GM21381 (cell line): ENCODE results near the gene POPDC2.

Experiments used
- ATAC-seq: cut with Tn5 transposase; IDR thresholded peaks from one replicate; pipeline ENCODE4 v1.9.1; 2021; ENCODE audit warnings: mild to moderate bottlenecking, moderate library complexity; ENCODE audit not compliant: unreplicated experiment

The POPDC2 gene

DNA sequence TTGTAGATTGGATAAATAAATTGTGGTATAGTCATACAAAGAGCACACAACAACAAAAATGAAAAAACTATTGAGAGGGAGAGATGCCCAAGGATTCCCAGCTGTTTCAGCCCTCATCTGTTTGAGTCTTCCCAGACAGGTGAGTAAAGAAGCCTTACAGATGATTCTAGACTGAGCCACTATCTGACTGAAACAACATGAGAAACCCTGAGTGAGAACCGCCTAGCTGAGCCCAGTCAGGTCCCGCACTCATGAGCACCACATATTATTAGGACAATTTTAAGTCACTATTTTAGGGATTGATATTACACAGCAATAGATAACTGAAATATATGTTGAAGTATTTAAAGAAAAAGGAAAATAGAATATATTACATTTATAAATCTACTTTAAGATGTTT lies 19.0 kb downstream of the POPDC2 start:
- ATAC-seq = no peak

DNA sequence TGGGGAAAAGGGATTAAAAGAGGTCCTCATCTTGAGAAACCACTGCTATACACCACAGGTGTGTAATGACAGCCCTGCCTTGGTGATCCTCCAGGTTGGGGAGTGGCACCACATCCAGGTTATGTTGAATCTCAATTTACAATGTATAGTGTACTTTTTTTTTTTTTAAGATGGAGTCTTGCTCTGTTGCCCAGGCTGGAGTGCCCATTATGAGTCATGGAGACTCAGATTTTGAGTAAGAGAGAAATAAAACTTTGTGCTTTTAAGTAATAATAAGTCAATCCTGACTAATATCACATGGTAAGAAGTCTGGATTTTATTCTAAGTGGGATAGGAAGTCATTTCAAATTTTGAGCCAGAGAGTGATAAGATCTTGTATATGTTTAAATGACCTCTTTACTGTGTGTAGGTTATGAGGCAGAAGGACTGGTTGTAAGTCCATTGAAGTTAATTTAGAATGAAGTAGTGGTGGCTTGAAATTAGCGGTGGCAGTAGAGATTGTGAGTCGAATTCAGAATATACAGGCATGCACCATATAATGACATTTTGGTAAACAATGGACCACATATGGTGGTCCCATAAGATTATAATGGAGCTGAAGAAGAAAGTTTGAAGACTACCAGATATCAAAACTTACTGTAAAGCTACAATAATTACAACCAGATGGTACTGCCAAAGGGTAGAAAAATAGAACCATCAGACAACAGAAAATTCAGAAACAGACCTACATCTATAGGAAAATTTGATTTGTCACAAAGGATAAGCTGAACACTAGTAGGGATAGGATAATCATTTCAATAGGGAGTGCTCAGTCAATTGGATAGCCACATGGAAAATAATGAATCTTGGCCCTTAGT lies 20.7 kb downstream of the POPDC2 start:
- ATAC-seq = no peak

DNA sequence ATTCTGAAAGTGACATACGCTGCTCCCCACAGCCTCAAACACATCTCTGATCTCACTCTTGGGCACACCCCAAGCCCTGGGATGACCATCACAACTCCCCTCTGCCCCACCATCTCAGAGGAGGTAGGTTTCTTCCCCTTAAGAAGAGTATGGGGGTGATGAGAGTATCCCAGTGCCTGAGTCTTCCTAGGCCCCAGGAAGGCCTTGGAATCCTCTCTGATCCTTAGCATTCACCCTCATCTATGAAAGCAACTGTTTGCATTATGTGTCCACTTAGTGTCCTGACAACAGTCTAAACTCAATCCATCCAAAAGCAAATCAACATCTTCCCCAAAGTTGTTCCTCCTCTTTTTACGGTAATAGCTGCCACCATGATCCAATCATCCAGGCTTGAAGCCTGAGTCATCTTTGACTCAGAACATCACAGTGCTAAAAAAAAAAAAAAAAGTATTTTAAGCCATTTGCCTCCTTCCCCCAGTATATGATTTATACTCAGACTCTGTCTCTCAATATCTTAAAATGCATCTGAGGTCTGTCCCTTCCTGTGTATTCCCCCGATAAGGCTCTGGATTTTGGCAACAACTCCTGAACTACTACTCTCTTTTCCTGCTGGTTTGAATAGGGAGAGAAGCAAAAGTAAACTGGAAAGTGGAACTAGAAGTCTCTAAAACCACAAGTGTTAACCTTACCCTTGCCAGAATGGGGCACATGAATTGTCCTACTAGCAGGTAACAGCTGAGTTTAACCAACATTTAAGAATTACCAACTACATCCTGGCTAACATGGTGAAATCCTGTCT lies 22.5 kb downstream of the POPDC2 start:
- ATAC-seq = peak; percentile 38

DNA sequence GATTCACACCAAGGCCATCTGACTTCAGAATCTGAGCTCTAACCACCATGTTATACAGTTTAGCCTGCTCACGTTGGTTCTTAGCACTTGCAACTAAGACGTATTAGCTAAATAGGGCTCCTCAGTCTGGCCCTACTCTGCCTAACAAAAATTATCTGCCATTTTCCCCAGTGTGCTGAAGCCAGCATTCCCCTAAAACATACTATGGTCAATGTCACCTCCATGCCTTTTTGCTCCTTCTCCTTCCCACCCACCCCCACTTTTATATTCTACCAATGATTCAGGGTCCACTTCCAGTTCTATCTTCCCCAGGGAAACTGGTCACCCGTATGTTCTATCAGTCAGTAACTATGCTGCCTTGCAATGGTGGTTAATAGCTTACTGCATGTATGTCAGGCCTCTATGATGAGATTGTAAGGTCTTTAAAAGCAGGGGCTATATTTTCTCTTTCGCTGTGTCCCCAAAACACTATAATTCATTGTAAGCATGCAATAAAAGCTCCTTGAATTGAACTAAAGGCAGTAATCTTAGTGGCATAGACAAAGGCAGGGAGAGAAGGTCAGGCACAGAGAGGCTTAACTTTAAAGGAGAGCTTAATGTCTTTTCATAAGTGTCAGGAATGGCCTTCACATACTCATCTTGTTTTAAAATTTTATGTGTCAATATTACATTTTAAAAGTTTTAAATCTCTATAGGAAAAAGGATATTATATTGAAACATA lies 23.3 kb downstream of the POPDC2 start:
- no peak for ATAC-seq

DNA sequence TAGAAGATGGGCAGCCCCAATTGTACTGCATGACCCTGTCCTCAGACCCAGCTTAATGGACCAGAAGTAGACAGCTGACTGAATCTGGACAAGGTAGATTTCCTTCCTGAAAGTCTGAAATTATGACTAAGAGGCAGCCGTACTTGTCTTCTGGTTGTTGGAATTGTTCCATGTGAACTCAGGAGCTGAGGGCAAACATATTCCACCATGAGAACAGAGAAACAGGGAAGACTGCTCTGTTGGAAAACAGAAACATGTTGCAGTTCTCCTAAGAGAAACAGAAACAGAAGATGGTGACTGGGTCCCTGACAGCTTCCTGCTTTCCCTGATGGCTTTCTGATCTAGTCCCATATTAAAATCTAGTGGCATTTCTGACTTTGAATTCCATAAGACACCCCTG lies 24.1 kb downstream of the POPDC2 start:
- ATAC-seq = no peak

DNA sequence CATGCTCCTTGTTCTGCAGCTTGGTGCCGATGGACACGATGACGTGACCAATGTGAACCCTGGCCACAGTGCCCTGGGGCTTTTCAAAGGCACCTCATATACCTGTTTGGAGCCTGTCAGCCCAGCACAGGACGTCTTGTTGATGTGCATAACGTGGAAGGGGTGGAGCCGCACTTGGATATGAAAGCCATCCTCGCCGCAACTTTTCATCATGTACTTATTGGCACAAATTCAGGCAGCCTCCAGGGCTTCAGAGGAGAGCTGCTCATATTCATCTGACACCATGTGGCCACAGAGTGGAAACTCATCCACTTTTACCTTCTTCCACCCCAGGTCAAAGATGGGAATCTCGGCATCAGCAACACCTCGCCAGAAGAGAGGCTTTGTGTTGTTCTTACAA lies 24.7 kb downstream of the POPDC2 start:
- no peak for ATAC-seq

DNA sequence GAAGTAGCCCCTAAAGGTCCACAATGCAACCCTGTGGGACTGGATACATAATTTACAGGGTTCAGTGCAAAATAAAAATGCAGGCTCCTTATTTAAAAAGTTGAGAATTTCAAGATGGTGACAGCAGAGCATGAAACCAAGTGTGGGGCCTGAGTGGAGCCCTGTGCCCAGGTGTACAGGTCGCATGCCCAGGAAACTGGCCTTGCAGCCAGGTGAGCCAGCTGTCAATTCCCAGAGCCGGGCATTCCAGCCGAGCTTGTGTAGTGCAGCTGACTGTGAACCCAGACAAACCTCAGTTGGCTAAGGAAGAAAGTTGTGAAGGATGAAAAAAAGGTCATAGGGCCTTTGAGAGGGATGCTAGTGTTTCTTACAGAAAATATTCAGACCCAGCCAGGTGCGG lies 27.6 kb downstream of the POPDC2 start:
- ATAC-seq = no peak

DNA sequence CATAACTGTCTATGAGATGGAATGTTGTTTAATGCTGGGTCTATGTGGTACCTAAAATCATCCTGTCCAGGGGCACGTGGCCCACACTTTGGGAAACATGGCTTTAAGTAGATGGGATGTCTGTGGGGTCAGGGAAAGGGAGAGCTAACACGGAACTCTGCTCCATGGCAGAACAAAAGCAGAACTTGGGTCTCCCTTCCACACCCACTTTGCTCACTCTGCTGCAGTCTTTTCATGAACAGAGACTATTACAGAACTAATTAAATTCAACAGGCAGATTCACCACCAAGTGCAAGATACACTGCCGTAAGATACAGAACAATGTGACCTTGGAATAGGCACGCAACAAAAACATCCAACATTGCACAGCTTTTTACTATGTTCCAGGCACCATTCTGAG lies 28.2 kb downstream of the POPDC2 start:
- ATAC-seq = no peak

DNA sequence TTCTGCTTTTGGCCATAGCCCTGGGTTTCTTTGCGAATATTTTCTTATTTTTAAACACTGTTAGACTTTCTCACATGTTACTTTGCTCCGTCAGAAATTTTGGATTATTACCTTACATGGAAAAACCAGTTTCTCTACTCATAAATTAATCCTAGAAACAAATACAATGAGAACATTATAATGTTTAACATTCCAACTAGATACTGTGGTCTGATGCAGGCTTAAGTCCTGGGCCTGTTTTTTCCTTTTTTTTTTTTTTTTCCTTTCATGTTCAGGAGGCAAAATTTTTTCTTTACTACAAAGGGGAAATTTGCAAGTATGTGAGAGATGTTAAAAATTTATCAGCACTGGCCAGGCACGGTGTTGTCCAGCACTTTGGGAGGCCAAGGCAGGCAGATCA lies 28.9 kb downstream of the POPDC2 start:
- ATAC-seq = no peak

DNA sequence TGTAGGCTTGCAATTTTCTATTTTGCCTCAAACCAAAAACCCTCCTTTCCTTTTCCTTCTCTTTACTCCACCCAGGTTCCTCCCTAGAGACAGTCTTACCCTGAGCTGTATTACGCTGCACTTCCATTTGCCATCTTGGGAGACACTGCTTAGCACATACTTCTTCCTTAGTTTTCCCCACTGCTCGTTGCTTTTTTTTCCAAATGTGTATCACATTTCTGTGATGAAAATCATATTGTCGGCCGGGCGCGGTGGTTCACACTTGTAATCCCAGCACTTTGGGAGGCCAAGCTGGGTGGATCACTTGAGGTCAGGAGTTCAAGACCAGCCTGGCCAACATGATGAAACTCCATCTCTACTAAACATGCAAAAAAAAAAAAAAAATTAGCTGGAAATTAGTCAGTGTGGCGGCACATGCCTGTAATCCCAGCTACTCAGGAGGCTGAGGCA lies 29.5 kb downstream of the POPDC2 start:
- ATAC-seq = no peak

DNA sequence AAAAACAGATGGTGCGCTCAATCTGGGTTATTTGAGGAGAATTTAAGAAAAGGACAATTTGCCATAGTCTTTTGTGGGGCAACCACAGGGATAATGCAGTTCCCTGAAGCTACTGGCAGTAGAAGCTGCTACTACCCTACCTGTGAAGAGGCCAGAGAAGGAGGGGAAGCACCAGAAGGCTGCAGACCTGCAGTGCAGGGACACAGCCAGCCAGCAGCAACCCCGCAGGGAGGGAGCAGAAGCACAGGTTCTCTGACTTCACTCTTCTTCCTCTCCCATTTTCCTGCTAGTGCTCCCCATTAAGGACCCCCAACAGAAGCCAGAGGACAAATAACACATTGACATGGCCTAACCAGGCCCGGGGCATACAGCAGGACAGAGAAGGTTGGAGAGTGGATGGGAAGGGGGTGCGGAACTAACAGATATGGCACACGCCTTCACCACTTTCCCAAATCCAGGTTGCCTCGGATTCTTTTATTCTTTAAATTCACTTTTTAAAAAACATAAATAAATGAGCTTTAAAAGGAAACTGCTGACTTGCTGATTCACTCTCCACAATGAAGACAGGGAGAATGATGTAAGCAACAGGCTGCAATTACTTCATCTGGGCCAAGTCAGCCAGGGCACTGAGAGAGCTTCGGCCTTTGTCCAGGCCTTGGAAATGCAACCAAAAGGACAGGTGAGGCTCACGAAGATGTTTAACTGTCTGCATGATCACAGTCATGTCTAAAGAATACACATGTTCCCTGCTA lies 30.1 kb downstream of the POPDC2 start:
- no peak for ATAC-seq

DNA sequence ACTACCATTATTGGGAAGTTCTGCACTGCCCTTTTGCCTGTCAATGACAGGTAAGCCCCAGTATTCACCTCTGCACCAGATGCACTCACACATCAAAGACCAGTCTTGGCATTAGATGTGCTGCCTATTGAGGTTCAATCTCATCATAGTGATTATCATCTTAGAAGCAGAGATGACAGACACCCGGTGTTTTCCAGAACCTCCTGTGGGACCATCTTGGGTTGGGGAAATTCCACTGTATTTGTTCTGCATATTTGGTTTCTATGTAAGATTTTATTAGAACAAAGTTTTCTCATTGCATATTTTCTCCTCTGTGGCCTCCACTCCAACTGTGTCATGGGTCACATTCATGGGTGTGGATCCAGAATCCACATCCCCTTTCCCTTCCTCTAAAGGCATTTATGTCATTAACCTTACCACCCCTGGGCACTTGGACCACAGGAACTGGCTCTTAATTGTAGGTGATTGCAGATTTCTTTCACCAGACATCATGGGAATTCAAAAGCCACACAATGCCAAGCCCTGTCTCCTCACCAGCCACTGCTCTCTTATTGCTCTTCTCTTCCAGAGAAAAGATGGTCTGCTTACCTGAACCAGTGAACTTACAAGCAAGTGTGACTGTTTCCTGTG lies 31.5 kb downstream of the POPDC2 start:
- ATAC-seq = peak; percentile 35

DNA sequence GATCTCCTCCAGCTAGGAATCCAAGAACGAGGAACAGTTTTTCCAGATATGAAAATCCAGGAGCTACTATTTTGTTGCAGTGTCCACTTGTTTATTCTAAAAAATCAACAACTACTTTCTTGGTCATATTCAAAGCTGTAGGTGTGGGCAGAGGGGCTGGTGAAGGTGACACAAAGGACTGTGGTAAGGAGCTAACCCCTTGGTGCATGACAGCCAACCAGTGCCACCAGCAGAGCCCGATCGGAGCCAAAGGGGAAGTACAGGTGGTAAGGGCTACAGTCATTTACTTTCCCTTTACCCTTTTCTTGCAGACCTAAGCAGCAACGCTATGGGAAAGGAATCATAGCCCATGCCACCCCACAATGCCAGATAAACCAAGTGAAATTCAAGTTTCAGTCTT lies 32.0 kb downstream of the POPDC2 start:
- peak; percentile 60 for ATAC-seq

DNA sequence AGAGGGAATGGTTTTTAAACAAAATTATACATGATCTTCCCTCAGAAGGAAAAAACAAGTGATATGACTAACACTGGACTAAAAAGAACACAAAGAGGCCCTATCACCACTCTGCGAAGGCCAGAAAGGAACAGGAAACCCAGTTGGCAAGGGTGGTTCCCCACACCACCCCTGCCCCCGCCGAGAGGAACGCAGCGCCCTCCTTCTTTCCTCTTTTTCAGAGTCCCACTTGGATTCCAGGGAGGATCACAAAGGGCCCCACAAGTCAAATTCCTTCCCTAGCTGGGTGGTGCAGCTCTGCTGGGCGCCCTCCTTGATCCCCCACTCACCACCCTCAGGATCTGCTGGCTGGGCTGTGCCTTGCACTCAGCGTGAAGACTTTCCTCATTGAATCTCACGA lies 32.9 kb downstream of the POPDC2 start:
- no peak for ATAC-seq

DNA sequence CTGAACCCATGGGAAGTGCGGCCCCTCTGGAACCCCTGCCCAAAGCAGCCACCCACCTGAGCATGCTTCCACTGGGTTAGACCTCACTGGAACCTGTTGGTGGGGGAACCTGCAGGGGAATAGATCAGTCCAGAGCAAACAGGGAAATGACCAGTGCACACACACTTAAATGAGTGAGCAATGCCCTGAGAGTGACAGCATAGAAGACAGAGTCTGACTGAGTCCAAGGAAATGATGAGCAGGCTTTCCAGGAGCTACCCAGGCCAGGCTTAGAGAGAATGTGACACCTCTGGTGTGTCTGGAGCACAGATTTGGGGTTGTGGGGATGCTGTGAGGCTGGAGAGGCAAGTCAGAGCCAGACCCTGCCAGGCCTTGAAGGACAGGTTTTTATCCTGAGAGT lies 34.2 kb downstream of the POPDC2 start:
- no peak for ATAC-seq

DNA sequence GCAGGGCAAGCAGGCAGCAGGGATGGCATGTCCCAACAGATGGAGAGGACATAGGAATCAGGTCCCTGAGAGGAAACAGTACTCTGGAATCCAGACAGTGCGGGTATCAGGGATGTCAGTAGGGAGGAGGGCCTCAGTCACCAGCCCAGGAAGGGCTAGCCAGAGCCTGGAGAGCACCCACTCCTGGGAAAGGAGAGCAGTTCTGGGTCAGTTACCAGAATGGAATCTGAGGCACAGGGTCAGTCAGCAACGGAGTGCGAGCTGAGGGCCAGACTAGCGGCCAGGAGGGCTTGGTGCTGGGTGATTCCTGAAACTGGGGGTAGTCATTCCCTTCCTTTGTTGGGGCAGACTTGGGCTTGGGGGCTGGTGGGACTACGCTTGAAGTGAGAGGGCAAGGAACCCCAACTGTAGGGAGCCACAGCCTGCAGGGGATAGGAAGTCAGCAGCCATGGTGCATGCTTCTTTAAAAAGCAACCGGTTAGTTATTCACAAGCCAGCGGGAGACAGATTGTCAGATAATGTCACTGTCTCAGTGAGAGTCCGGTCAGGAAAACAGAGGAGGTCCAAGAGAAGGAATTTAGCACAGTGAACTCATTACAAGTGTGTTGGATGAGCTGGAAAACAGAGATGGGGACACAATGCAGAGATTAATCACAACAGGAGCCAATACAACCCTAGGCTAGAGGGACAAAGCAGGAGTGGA lies 34.8 kb downstream of the POPDC2 start:
- ATAC-seq = no peak

DNA sequence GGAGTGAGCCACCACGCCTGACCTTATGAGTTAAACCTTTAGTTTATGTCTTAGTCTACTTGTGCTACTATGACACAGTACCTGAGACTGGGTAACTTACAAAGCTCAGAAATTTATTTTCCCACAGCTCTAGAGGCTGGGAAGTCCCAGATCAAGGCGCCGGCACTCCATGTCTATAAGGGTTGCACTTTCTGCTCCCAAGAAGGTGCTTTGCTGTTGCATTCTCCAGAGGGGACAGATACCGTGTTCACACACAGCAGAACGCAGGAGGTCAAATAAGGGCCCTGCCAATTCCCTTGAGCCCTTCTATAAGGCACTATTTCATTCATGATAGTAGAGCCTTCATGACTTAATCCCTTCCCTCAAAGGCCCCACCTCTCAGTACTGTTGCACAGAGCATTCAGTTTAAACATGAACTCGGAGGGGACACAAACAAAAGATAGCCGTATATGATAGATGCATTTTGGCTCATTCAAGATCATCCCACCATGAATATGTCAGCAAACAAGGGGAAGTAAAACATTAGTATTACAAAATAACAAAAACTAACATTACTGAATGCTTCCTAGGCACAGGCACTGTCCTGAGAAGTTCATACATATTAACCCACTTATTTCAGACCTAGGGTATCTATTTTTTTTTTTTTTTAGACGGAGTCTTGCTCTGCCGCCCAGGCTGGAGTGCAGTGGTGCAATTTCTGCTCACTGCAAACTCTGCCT lies 36.2 kb downstream of the POPDC2 start:
- no peak for ATAC-seq

DNA sequence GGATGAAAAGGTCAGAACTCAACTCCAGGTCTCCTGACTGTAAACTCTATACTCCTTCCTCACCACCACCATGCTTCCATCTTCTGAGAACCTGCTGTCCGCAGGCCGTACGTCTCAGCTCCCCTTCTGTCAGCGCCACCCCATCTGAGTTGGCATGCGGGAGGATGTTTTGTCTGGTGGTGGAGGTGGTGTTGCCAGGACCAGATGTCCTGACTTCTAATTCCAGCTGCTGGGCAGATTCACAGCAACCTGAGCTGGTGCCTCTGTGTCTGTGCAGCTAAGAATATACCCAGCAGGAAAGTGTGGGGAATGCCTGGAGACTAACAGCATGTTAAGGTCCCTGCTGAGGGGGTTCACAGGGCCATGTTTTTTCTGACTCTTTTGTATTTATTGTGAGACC lies 39.5 kb downstream of the POPDC2 start:
- no peak for ATAC-seq

DNA sequence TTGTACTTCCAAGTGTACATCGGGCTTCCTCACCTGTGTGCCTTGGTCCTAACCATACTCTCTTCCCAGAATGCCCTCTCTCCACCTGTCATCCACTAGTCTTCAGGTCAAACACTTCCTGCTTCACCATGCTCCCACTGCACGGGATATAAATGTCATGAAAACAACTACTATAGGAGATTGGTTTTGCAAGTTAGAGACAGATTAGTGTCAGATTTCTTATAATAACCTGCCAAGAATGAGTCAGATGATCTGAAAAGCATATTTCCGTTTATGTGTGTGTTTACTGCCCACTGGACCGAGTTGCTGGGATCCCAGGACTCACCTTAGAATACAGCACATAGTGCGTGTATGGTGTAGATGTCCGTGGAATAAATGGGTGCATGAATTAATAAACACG lies 41.3 kb downstream of the POPDC2 start:
- no peak for ATAC-seq
